HG03066 (cell line): ENCODE measurements around the gene MAPT.

Source experiments
- ATAC-seq: cut with Tn5 transposase; IDR thresholded peaks from one replicate; pipeline ENCODE4 v1.9.1; 2021; ENCODE audit warnings: low read depth; ENCODE audit not compliant: unreplicated experiment

Gene MAPT

GRCh38 chr17:45983614-45984310, 89.4 kb downstream of the MAPT start:
- ATAC-seq: no peak

- no peak for ATAC-seq
These were observed 90.0 kb downstream of the MAPT start for GRCh38 chr17:45984368-45984767.

- ATAC-seq: no peak
These were observed 91.1 kb downstream of the MAPT start for GRCh38 chr17:45985447-45985846.

GRCh38 chr17:45986056-45986455, 91.7 kb downstream of the MAPT start:
- no peak for ATAC-seq

- ATAC-seq: no peak
These were observed 93.4 kb downstream of the MAPT start for GRCh38 chr17:45987706-45988105.

GRCh38 chr17:45989759-45990158, 95.4 kb downstream of the MAPT start:
- no peak for ATAC-seq

GRCh38 chr17:45990886-45991285, 96.5 kb downstream of the MAPT start:
- ATAC-seq: no peak

GRCh38 chr17:45991341-45991740, 97.0 kb downstream of the MAPT start:
- no peak for ATAC-seq

- no peak for ATAC-seq
These were observed 97.8 kb downstream of the MAPT start for GRCh38 chr17:45992175-45992574.

GRCh38 chr17:45992904-45993303, 98.5 kb downstream of the MAPT start:
- ATAC-seq: no peak

GRCh38 chr17:45993962-45994627, 99.7 kb downstream of the MAPT start:
- ATAC-seq: no peak

- ATAC-seq: no peak
These were observed 100.6 kb downstream of the MAPT start for GRCh38 chr17:45994987-45995386.

GRCh38 chr17:45995627-45996270, 101.4 kb downstream of the MAPT start:
- ATAC-seq: no peak

- ATAC-seq: no peak
These were observed 102.1 kb downstream of the MAPT start for GRCh38 chr17:45996282-45996937.

GRCh38 chr17:45997166-45997565, 102.8 kb downstream of the MAPT start:
- no peak for ATAC-seq

- no peak for ATAC-seq
These were observed 103.3 kb downstream of the MAPT start for GRCh38 chr17:45997624-45998023.

- no peak for ATAC-seq
These were observed 104.9 kb downstream of the MAPT start, which contains the start of gene STH for GRCh38 chr17:45998987-45999899. TSS of gene STH (plus strand) at chr17:45999250. CDS start at chr17:45999280, 30 bp downstream.

GRCh38 chr17:45999900-46000290, 105.5 kb downstream of the MAPT start:
- no peak for ATAC-seq

- no peak for ATAC-seq
These were observed 105.9 kb downstream of the MAPT start for GRCh38 chr17:46000292-46000691.

- no peak for ATAC-seq
These were observed 106.4 kb downstream of the MAPT start for GRCh38 chr17:46000757-46001156.
